Fibroblast of skin of right biceps (primary cell): ENCODE measurements around the gene SFSWAP.
"Not testable (repeated sequence)": the region's sequence is repeated elsewhere in the genome, so short reads cannot be mapped to it uniquely, and the experiment has no call there.

Source experiments
- DNase-seq: peaks from one replicate; pipeline ENCODE4 v3.0.0-alpha.2; 2013

SFSWAP gene

DNA sequence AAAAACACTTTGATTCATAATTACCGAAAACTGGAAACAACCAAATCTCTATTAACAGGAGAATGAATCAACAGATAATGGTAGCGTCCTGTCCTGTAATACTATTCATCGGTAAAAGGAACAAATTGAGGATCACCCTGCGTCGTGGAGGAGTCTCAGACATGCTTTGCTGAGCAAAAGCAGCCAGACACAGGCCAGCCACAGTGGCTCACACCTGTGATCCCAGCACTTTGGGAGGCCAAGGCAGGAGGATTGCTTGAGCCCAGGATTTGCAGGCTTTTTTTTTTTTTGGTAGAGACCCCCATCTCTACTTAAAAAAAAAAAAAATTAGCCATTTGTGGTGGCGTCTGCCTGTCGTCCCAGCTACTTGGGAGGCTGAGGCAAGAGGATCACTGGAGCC, 83.2 kb downstream of the SFSWAP start:
- no peak for DNase-seq

DNA sequence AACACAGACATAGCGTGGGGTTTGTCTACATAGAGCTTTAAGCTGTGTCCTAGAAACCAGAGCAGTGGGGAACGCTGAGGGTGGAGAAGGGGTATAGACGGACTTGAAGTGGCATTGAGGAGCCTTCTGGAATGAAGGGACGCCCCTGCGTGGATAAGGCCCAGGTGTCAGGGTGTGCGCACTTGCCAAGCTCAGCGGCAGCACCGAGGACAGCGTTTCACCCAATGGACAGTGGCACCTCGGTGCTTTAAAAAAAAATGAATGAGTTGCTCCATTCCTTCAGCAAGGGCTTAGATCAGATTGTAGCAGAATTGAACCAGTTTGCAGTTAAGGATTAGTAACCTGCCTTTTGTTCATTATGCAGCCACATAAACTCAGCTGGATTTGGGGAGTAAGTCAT, 83.7 kb downstream of the SFSWAP start:
- no peak for DNase-seq

- DNase-seq: no peak
These were observed 84.2 kb downstream of the SFSWAP start for GRCh38 chr12:131795064-131795463.

- DNase-seq: no peak
These were observed 85.0 kb downstream of the SFSWAP start for GRCh38 chr12:131795690-131796410.

DNA sequence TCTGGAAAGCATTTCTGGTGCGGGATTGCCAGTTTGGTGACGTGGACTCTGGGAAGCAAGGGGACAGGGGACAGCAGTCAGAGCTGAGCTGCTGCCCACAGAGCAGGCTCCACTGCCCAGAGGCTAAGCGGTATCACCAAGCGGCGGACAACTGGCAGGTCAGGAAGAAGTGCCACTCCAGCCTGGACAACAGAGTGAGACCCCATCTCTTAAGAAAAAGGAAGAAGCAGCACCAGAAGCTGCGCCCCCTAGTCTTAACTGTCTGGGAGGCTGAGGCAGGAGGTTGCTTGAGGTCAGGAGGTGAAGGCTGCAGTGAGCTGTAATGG, 85.5 kb downstream of the SFSWAP start:
- no peak for DNase-seq

DNA sequence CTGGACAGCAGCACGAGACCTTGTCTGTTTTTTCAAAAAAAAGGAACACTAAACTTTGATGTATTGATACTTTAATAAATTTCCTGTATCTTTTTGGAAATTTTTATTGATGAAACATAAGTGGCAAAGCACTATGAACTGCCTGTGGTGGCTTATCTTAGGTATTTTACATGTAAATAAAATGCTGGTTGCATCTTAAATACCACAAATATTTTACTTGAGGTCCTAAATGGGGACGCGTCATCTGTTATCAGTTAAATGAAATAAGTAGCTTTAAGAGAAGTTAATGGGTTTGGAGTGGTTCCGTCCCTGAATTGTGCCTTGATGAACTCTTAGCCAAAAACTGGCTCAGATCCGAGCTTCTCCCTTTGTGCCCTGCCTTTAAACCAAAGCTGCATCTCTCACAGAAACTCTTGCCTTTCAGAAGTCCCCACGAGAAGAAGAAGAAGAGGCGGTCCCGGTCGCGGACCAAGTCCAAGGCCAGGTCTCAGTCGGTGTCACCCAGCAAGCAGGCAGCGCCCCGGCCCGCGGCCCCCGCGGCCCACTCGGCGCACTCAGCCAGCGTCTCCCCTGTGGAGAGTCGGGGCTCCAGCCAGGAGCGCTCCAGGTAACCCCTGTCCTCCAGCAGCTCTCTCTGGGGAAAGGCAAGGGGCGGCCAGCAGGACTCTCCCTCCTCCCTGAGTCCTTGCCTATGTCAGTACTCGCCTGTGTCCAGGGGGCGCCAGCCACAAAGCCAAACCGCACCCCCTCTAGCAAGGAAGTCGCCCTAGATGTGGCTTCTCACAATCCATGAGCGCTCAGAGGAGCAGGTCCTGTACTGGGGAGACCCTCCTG, 86.1 kb downstream of the SFSWAP start:
- DNase-seq: no peak

DNA sequence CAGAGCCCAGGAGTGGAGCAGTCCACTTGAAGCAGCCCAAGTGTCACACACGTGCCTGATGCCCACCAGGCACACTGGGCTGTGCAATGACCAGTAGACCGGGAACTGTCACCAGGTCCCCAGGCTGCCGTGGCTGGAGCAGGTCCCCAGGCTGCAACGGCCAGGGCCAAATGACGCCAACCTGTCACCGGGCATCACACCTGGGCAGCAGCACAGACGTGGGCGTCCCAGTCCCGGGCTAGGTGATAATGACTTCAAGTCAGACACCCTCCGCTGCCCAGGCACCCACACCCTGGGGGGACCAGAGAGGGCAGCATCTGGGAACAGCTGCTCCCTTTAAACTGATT, 86.7 kb downstream of the SFSWAP start:
- no peak for DNase-seq

DNA sequence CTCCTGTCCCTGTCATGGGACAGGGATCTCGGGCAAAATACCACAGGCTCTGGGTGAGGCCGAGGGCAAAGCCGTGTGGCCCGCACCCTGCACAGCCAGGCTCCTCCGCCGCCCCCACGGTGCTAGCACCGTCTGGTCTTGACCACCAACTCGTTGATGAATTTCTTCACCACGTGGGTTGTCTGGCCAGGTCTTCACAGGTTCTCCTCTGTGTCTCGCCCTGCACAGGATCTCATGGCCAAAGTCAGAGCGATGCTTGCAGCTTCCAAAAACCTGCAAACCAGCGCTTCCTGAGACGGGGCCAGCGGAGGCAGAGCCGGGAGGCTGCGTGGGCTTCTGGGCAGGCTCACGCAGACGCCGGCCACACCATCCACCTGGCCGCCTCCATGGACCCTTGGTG, 88.3 kb downstream of the SFSWAP start:
- no peak for DNase-seq

GRCh38 chr12:131799828-131800593, 89.1 kb downstream of the SFSWAP start:
- DNase-seq: no peak

- DNase-seq: no peak
These were observed 89.8 kb downstream of the SFSWAP start for GRCh38 chr12:131800594-131801135.

GRCh38 chr12:131801254-131801866, 90.5 kb downstream of the SFSWAP start:
- DNase-seq: no peak

DNA sequence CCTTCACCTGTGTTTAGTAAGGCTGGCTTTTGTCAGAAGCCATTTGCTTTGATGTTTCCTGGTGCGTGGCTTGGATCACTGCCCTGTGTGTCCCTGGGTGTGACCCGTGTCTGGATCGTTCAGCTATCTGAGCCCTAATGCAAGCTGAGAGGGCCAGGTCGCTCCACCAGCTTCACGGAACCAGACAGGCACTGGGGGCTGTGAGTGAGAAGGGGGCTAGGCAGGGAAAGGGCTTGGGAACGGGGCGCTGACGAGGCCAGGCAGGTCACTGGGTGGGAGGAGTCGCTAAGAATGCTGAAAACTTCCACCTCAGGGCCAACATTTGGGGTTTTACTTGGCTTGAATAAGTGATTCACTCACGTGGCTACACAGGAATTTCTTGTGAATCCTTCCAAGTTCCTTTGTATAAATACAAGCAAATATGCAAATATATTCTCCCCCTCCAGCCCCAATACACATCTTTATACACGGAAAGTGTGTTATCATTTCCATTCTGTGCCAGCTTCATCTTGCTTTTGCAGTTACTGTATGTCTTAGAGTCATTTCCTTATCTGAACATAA, 93.2 kb downstream of the SFSWAP start:
- peak; percentile 70 for DNase-seq

- no peak for DNase-seq
These were observed 94.5 kb downstream of the SFSWAP start for GRCh38 chr12:131805421-131805820.

DNA sequence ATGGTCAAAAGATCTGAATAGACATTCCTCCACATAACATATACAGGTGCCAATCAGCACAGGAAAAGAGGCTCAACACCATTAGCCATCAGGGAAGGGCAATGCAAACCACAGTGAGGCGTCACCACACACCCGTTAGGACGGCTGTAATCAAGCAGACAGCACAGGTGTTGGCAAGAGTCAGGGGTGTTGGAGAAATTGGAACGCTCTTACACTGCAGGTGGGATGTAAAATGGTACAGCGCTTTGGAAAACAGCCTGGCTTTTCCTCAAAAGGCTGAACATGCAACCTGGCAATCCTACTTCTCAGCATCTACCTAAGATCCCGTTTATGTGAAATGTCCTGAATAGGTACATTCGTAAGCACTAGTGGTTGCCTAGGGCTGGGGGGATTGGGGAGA, 95.8 kb downstream of the SFSWAP start:
- DNase-seq: no peak

GRCh38 chr12:131808744-131809371, 98.0 kb downstream of the SFSWAP start:
- no peak for DNase-seq

GRCh38 chr12:131809476-131810254, 98.8 kb downstream of the SFSWAP start:
- DNase-seq: not testable (repeated sequence)

GRCh38 chr12:131810726-131811125, 99.8 kb downstream of the SFSWAP start:
- no peak for DNase-seq

GRCh38 chr12:131815131-131815530, 104.2 kb downstream of the SFSWAP start:
- no peak for DNase-seq

- DNase-seq: no peak
These were observed 105.6 kb downstream of the SFSWAP start for GRCh38 chr12:131816495-131816894.

- DNase-seq: no peak
These were observed 106.4 kb downstream of the SFSWAP start for GRCh38 chr12:131817241-131817640.

DNA sequence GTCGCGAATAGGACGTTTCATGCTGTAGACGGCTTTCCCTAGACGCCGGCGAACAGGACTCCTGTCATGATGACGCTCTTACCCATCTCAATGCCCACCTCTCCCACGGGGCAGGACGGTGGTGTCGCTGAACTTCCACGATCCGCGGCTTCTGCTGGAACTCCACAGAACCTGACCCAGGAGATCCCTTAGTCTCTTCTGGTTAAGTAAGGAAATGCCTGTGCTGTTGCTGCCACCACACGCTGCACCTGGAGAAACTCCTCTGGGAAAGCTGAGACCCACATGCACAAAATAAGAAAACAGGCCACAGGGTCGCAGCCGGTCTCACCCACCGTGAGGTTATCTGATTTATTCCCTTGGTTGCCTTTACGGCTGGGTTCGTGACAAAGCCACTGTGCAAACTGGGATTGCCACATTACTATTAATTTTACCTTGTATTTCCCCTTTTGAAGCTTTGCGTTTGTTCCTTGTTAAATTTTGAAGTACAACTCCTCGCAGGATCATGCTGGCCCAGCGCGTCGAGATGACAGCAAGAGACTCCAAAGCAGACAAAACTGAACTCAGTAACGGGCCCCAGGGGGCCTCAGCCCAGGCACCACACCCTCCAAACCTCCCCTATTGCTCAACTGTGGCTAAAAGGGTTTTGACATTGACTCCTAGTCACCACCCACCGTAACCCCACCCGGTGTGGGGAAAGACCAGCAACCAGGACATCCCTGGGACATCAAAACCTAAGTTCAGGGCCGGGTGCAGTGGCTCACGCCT, 108.1 kb downstream of the SFSWAP start:
- no peak for DNase-seq
